Tibial artery (tissue), 4 donors: ENCODE results near the gene RELN.

Source experiments
- DNase-seq, 2 donors: peaks; one replicate each; pipeline ENCODE4 v3.0.0-alpha.2; 2019
- H3K27ac ChIP-seq, 2 donors: fragments of 200-600 bp; sonication (generic) in 1 of 2; 1 replicate in 1 of 2; 2 replicates in 1 of 2; pipeline ENCODE4 v1.5.1; 2018 to 2019; ENCODE audit warnings: mild to moderate bottlenecking in 1 of 2
- H3K27me3 ChIP-seq, 2 donors: fragments of 200-600 bp; sonication (generic) in 1 of 2; one replicate each; pipeline versions ENCODE4 v1.5.1 to v1.6.0; 2016 to 2019
- H3K36me3 ChIP-seq, 3 donors: fragments of 200-600 bp; sonication (generic) in 2 of 3; one replicate each; pipeline ENCODE4 v1.5.1; 2016 to 2019; ENCODE audit warnings: mild to moderate bottlenecking in 2 of 3
- H3K4me1 ChIP-seq, 4 donors: fragments of 200-600 bp; sonication (generic) in 2 of 4; 1 replicate in 3 of 4; 2 replicates in 1 of 4; pipeline ENCODE4 v1.5.1; 2016 to 2019
- H3K4me3 ChIP-seq, 2 donors: fragments of 200-600 bp; sonication (generic) in 1 of 2; 1 replicate in 1 of 2; 2 replicates in 1 of 2; pipeline ENCODE4 v1.5.1; 2018 to 2019; ENCODE audit warnings: mild to moderate bottlenecking in 2 of 2
- H3K9me3 ChIP-seq, 3 donors: fragments of 200-600 bp; sonication (generic) in 1 of 3; one replicate each; pipeline ENCODE4 v1.5.1; 2016 to 2019
- intact Hi-C: fragments of 100-400 bp; cut with DNase I; formaldehyde crosslinking; loops from one replicate; pipeline ENCODE4 v1.15.0; 2023; ENCODE audit warnings: low total_unique reads
- TF ChIP-seq, protein P1 (sequence below), 2 experiments: fragments of 200-600 bp in 1 of 2; fragments of 450-650 bp in 1 of 2; IDR thresholded peaks; one replicate each; pipeline ENCODE4 v1.5.1; 2017 to 2019; ENCODE audit warnings: antibody characterized with exemption in 2 of 2, mild to moderate bottlenecking in 1 of 2, moderate library complexity in 1 of 2

The RELN gene

DNA sequence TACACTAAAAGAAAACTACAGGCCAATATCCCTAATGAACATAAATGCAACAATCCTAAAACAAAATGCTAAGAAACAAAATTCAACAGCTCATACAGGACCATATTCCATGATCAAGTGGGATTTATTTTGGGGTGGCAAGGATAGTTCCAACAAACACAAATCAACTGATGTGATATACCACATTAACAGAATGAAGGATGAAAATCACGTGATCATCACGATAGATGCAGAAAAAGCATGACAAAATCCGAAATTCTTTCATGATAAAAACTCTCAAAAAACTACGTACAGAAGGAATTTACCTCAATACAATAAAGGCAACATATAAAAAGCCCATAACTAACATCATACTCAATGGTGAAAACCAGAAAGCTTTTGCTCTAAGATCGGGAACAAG, 124.0 kb downstream of the RELN start:
- Histone ChIP-seq H3K4me1 (no peaks in the 10 kb centered on the region), H3K27me3 (no peaks in the 10 kb centered on the region), H3K27ac (no peak overlapping the region), H3K9me3 (no peaks in the 10 kb centered on the region), H3K36me3 (no peaks in the 10 kb centered on the region), H3K4me3 (no peak overlapping the region)
- TF ChIP-seq, protein P1, sequence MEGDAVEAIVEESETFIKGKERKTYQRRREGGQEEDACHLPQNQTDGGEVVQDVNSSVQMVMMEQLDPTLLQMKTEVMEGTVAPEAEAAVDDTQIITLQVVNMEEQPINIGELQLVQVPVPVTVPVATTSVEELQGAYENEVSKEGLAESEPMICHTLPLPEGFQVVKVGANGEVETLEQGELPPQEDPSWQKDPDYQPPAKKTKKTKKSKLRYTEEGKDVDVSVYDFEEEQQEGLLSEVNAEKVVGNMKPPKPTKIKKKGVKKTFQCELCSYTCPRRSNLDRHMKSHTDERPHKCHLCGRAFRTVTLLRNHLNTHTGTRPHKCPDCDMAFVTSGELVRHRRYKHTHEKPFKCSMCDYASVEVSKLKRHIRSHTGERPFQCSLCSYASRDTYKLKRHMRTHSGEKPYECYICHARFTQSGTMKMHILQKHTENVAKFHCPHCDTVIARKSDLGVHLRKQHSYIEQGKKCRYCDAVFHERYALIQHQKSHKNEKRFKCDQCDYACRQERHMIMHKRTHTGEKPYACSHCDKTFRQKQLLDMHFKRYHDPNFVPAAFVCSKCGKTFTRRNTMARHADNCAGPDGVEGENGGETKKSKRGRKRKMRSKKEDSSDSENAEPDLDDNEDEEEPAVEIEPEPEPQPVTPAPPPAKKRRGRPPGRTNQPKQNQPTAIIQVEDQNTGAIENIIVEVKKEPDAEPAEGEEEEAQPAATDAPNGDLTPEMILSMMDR (IDR thresholded peaks at IDR 0.05): no peak
- DNase-seq: no peak
- intact Hi-C loops: no loop called here

- Histone ChIP-seq H3K4me1 (no peaks in the 10 kb centered on the region), H3K4me3 (no peak overlapping the region), H3K27ac (no peak overlapping the region), H3K9me3 (no peaks in the 10 kb centered on the region), H3K36me3 (no peaks in the 10 kb centered on the region), H3K27me3 (no peaks in the 10 kb centered on the region)
- DNase-seq: no peak
- TF ChIP-seq, protein P1 (IDR thresholded peaks at IDR 0.05): no peak
- intact Hi-C loops: no loop called here
Observed at GRCh38 chr7:103862302-103863035, 127.0 kb downstream of the RELN start.

- no peaks in the 10 kb centered on the region for H3K9me3 ChIP-seq
- no peak for DNase-seq
- TF ChIP-seq, protein P1 (IDR thresholded peaks at IDR 0.05): no peak
- intact Hi-C loops: no loop called here
- H3K27me3 ChIP-seq: no peaks in the 10 kb centered on the region
- H3K4me3 ChIP-seq: no peak overlapping the region
- H3K36me3 ChIP-seq: no peaks in the 10 kb centered on the region
- H3K4me1 ChIP-seq: no peaks in the 10 kb centered on the region
- H3K27ac ChIP-seq: no peak overlapping the region
Observed at GRCh38 chr7:103859709-103860108, 129.7 kb downstream of the RELN start.

DNA sequence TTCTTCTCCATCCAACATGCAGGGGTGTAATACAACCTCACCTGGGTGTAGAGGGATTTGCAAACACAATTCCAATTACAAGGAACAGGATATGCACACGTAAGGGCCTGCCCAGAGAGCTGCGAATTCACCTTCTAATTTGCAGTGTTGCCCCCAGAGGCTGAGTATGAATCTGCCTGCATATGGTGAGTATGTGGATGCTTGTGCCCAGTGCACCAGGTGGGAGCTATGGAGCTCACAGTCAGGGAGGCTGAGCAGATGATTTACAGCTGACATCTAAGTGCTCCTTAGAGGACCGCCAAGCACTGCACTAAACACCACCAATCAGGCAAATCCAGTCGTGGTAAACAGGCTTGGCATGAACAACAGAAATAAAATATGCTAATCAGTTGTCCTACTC, 132.0 kb downstream of the RELN start:
- TF ChIP-seq, protein P1 (IDR thresholded peaks at IDR 0.05): no peak
- intact Hi-C loops: no loop called here
- no peaks in the 10 kb centered on the region for H3K27me3 ChIP-seq
- H3K4me3 ChIP-seq: no peak overlapping the region
- no peak overlapping the region for H3K27ac ChIP-seq
- H3K9me3 ChIP-seq: no peaks in the 10 kb centered on the region
- H3K4me1 ChIP-seq: no peaks in the 10 kb centered on the region
- DNase-seq: no peak
- H3K36me3 ChIP-seq: no peaks in the 10 kb centered on the region

DNA sequence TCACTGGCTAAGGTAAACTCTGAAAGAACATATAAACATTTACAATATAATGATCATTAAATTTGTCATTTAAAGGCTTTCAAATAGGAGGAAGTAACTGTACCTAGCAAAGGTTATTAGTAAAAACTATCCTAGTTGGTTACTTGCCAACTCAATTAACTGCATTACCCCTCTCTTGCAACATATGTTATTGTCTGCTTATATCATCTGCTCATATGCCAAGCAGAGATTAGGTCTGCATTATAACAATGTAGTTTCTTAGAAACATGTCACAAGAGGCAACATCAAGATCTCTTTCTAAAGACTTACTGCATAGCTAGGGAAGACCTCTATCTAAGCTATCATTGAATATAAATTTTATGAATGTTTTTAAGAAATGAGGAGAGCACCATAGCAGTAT, 132.5 kb downstream of the RELN start:
- H3K27ac ChIP-seq: no peak overlapping the region
- no peaks in the 10 kb centered on the region for H3K36me3 ChIP-seq
- H3K4me3 ChIP-seq: no peak overlapping the region
- TF ChIP-seq, protein P1 (IDR thresholded peaks at IDR 0.05): no peak
- H3K27me3 ChIP-seq: no peaks in the 10 kb centered on the region
- DNase-seq: no peak
- no peaks in the 10 kb centered on the region for H3K4me1 ChIP-seq
- intact Hi-C loops: no loop called here
- H3K9me3 ChIP-seq: no peaks in the 10 kb centered on the region

DNA sequence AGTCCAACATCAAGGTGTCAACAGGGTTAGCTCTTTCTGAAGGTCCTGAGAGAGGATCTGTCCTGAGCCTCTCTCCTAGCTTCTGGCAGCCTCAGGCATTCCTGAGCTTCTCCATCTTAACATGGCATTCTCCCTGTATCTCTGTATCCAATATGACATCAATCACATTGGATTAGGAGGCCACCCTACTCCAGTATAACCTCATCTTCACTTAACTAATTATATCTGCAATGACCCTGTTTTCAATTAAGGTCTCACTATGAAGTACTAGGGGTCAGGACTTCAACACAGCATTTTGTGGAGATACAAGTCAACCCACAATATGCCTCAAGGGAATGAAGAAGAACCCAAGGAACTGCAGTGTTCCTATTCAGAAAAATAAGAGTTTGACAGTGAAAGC, 133.8 kb downstream of the RELN start:
- H3K9me3 ChIP-seq: no peaks in the 10 kb centered on the region

More for the DNA sequence above, 133.8 kb downstream of the RELN start:
- Histone ChIP-seq H3K36me3 (no peaks in the 10 kb centered on the region), H3K4me3 (no peak overlapping the region), H3K27ac (no peak overlapping the region), H3K4me1 (no peaks in the 10 kb centered on the region), H3K27me3 (no peaks in the 10 kb centered on the region)
- intact Hi-C loops: no loop called here
- TF ChIP-seq, protein P1 (IDR thresholded peaks at IDR 0.05): no peak
- DNase-seq: no peak
